Stimulated activated CD8-positive, alpha-beta memory T cell treated with anti-CD3 and anti-CD28 coated beads, Interleukin-12 subunit alpha, Interleukin-12 subunit beta, amount 100 ng/mL, for 24 hours (primary cell): ENCODE results near the gene VTCN1.

Experiments
- DNase-seq: peaks from one replicate; pipeline ENCODE4 v3.0.0-alpha.2; 2020; ENCODE audit errors: extremely low read depth

VTCN1 gene

GRCh38 chr1:117096951-117097408, 113.7 kb downstream of the VTCN1 start:
- DNase-seq, result no peak

GRCh38 chr1:117094841-117095604, 115.7 kb downstream of the VTCN1 start:
- no peak for DNase-seq

- no peak for DNase-seq
These were observed 116.7 kb downstream of the VTCN1 start for GRCh38 chr1:117093870-117094621.
